ENCODE data around the gene STK32A.
"Not testable (repeated sequence)": the region's sequence is repeated elsewhere in the genome, so short reads cannot be mapped to it uniquely, and the experiment has no call there.

Gene STK32A

DNA sequence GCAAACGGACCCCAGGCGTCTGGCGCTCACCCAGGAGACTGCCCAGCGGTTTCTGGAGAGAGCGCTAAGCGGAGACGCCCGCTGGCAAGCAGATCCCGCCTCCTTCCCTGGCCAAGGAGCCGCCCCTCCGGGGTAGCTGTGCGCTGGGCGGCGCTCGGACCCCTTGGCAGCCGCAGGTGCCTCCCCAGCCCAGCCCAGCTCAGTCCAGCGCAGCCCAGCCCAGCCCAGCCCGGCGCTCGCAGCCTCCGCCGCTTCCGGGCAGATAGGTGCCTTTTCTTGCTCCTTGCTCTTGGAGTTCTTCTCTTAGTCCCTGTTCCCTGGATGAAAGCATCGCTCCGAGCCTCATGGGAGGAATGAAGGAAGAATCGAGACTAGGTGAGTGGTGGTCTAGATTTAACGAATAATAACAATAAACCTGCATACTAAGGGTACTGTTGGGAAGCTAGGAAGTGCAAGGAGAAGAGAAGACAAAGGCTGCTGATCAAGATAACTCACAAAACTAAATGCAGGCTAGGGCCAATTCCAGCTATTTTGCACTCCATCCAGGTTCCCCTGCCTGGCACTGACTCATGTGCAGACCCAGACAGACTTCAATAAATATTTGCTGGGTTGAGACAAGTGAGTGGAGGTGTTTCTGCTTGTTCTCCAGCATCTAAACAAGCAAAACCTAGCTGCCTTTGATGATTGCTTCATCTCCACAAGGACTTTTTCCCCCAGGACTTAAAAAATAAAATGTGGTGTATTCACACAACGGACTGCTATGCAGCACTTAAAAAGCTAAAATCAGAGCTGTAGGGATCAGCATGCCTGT lies at the start of gene STK32A:
TSS of gene STK32A (plus strand) at position 202 of the 811 bp plus-strand sequence. CDS start 4,609 bp downstream, outside the sequence.
- DNase-seq = no peak

DNA sequence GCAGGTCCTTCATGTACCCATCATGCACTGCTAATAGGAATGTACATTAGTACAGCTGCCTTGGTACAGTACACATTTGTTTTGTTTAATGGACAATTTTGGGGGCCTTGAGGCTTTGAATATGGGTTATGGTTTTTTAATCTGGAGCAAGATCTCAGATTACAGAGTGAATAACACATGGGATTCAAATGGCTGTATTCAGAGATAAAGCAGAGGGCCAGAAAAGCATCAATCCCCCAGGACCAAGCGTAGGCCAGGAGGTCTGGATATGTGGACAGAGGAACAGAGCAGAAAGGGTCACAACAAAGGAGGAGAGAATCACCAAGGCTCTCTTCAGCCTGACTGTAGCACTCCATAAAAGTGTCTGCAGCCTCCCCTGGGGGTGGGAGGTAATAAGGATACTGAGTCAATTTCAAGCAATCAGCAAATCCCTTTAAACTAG lies 47.7 kb upstream of the STK32A start:
- no peak for DNase-seq

DNA sequence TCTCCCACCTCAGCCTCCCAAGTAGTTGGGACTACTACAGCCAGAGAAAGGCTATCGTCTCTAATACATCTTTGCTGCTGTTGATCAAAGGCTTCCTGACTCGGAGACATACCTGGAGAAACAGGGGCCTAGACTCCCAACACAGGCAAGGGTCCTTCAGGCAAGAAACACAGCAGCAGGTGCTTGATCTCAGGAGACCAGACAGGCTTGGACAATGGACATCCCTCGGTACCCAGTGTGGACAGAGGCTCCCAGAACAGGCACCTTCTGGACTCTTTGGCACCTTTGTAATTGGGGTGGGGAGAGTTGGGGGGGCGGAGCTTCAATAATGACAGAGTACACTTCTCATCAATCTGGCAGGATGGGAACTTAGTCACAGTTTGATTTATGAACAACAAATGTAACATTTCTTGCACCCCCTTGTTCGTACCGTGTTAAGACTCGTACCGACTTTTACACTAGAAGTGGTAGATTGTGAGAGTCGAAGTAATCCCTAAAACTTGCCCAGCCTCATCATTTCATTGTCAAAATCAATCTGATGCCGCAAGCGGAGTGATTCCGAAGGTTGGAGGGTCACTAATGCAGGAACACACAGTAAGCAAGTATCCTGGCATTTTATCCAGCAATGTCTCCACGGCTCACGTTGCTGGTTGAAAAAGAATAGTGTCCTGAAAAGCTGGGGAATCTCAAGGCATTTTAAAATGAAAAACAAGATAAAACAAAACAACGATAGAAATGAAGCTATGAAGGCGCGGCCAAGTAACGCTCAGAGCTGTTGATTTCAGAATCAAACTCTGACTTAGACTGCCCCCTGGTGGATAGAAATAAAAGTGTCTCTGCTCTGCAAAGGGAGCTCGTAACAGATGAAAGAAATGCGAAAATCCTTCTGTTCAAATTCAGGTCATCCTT lies 46.4 kb upstream of the STK32A start:
- DNase-seq = peak; percentile 49

DNA sequence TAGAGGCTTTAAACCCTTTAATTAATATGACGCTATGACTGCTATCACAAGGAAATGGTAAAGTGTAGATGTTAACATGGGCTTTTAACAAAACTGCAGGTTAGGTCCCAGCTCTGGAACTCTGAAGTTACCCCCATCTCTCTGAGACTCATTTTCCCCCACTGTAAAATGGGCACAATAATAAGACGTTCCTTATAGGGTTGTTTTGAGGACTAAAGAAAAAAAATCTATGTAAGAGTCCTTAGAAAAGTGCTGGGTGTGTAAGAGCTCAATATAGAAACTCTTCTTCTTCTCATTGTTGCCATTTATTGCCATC lies 45.8 kb upstream of the STK32A start:
- DNase-seq = no peak

DNA sequence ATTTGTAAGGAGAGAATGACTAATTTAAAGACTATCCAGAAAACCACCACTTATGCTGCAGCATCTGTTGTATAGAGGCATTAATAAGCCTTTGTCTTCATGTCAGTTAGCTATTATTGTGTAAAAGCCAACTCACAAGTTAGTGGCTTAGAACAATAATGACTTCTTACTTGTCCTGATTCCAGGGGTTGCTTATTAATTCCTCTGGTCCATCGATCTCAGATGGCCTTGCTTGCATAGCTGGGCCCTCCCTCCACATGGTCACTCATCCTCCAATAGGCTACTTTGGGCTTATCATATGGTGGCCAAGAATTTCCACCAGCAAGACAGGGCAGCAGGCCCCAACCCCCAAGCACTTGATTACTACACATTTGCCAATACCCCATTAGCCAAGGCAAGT lies 44.5 kb upstream of the STK32A start:
- DNase-seq = no peak

DNA sequence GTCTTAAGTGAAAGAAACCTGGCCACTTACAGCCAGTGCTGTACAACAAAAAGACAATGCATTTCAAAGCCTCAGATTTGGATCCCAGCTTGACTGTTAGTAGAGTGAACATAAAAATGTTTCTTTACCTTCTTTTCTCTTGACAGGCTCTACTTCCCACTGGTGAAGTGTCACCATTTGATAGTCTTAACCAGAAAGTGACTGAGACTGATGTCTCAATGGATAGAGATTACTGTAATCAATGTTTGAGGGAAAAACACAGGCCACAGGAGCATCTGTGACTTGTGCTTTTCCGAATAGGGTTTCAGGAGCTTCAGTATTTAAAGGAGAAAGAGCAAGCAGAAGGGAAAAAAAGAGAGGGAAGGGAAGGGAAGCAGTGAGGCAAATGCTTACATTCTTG lies 41.7 kb upstream of the STK32A start:
- DNase-seq = no peak

DNA sequence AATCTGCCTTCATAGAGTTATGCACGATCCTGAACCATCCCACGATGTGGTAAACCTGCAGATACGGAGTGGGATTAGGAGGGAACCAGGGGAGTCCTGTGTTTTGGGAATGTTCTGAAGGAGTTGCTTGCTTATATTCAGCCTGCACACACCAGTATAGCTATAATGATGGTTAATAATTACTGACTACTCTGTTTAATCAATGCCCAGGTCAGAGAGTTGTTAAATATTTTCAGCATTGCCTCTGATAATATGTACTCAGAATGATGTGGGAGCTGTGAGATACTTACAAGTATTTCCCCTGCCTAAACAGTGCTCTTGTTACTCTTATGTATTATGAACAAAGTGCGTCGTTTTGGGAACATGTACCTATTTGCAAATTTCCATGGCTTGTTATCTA lies 34.8 kb upstream of the STK32A start:
- no peak for DNase-seq

DNA sequence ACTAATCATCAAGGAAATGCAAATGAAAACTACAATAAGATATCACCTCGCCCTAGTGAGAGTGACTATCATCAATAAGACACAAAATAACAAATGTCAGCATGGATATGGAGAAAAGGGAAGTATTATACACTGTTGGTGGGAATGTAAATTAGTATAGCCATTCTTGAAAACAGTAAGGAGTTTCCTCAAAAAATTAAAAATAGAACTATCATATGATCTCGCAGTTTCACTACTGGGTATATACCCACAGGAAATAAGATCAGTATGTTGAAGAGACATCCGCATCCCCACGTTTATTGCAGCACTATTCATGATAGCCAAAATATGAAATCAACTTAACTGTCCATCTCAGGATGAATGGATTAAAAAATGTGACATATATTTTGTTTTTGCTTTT lies 31.6 kb upstream of the STK32A start:
- no peak for DNase-seq

DNA sequence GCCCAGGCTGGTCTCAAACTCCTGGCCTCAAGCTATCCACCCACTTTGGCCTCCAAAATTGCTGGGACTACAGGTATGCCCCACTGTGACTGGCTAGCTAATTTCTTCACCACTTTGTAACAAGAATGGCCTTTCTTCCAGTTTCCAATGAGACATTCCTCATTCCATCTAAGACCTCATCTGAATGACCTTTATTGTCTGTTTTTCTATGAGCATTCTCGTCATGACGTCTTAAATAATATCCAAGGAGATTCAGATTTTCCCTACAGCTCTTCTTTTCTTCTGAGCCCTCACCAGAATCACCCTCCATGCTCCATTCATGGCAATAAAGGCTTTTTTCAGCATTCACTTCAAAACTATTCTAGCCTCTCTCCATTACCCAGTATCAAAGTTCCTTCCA lies 30.2 kb upstream of the STK32A start:
- no peak for DNase-seq

DNA sequence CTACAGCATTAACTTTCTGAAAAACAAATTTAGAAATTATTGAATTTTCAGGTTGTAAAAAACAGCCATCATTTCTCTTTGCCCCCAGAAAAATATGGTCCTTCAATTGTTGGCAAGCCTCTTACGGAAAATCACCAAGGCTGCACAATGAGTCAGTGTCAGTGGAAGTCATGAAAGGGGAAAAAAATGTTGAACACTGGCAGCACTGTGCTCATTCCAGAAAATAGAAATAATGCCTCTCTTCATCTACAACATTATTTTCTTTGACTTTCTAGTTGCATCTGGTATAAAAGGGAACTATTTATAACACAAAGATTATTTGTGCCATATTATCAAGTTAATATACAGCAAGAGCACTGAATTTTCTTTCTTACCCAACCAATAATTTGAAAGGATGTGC lies 26.7 kb upstream of the STK32A start:
- no peak for DNase-seq

DNA sequence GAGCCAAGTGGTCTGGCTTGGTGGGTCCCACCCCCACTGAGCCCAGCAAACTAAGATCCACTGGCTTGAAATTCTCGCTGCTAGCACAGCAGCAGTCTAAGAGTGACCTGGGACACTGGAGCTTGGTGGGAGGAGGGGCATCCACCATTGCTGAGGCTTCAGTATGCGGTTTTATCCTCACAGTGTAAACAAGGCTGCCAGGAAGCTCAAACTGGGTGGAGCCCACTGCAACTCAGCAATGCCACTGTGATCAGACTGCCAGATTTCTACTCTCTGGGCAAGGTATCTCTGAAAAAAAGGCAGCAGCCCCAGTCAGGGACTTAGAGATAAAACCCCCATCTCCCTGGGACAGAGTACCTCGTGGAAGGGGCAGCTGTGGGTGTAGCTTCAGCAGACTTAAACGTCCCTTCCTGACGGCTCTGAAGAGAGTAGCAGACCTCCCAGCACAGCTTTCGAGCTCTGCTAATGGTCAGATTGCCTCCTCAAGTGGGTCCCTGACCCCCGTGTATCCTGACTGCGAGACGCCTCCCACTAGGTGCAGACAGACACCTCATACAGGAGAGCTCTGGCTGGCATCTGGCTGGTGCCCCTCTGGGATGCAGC lies 18.2 kb upstream of the STK32A start:
- DNase-seq = peak; percentile 12

DNA sequence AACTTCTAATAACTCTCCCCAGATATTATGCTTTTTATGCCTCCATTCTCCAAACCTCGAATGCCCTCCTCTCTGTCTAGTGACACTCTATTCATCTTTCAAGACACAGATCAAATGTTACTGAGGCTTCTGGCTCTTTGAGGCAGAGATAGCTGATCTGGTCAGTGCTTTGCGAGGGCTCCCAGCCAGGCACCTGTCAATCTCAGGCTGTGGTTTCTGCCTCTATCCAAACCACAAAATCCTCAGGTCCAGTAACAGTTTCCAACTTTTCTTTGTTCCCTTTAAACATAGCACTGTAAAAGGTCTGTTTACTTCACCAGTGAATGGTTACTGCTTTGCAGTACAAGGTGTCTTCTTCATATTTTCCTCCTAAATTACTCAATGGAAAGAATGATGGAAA lies 11.5 kb upstream of the STK32A start:
- no peak for DNase-seq

DNA sequence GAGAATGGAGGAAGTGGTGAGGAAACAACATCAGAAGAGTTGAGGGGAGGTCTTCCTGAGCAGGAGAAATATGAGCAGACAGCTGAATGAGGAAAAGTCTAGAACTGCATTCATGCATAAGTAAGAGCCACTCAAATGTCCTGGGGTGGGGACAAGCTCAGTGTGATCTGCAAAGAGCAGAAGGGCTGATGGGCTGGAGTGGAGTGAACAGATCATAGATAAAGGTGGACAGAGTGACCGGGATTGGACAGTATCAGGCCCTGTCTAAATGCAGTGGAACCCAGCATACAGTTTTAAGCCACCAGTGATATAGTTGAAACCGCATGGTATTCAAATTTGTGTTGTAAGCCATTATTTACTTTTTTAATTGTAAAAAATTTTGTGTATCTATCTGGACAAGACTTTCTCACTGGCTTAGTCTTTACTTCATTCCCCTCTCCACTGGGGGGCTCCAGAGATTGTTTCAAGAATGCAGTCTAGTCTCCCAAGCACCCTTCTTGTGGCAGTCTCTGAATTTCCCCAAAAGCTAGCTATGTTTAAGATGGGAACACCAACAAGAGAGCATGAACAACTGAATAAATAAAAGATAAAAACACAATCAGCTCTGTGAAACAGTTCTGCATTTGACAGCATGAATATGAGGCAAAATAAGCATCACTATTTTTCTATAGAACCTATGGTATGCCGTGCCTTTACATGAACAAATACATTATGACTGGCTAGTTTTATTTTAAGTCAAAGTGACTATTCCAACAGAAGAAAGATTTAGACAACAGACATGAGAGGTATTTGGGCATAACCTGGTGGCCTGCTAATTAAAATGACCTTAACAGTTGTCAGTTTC lies 10.7 kb upstream of the STK32A start:
- no peak for DNase-seq

DNA sequence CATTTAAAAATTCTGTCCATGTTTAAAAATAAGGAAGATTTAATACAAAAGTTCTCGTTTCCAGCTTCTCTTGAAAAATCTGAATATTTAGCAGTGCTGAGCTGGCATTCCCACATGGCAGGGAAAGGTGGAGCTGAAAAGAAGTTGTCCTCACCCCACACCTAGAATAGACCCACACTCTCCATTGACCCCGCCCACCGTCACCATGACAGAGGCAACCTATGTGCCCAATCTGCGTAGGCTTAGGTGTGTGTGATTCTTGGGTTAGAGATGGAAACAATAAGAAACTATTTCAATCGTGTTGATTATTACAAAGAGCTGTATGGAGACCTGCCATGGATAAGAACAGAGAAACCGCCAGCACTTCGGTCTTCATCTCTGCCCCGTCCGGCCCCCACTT lies 8.9 kb upstream of the STK32A start:
- no peak for DNase-seq

DNA sequence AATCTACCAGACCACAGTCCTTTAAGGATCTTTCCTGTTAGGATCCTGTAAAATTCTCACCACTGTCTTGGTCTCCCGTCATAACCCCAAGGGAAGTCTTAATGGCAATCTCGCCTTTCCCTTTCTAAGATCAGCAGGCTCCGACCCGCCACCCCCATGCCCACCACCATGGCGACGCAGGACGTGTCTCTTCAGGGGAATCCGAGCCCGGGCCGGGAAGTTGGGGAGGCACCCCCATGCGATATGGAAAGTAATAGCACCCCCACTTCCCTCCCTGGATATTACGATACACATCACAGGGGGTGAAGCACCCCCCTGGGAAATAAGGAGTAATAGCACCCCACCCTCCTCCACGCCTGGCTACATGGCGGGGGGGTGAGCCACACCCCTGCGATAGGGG lies 8.3 kb upstream of the STK32A start:
- no peak for DNase-seq

DNA sequence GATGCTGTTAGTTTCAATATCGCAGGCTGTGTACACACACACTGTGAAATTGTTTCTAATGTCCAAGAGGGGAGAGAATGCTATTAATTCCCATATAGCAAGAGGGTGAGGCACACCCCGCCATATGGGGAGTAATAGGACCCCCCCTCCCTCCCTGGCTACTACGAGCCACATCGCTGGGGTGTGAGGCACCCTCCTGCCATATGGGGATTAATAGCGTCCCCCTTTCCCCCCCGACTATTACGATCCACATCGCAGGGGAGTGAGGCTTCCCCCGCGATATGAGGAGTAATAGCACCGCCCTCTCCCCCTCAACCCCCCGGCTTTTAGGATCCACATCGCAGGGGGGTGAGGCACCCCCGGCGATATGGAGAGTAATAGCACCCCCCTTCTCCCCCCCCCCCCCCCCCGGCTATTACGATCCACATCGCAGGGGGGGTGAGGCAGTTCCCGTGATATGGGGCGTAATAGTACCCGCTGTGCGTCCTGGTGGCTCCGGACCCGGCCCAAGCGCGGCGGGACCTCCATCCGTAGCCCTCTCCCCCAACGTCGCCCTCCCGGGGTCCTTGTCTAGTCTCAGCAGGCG lies 494 bp upstream of the STK32A start:
- no peak for DNase-seq

DNA sequence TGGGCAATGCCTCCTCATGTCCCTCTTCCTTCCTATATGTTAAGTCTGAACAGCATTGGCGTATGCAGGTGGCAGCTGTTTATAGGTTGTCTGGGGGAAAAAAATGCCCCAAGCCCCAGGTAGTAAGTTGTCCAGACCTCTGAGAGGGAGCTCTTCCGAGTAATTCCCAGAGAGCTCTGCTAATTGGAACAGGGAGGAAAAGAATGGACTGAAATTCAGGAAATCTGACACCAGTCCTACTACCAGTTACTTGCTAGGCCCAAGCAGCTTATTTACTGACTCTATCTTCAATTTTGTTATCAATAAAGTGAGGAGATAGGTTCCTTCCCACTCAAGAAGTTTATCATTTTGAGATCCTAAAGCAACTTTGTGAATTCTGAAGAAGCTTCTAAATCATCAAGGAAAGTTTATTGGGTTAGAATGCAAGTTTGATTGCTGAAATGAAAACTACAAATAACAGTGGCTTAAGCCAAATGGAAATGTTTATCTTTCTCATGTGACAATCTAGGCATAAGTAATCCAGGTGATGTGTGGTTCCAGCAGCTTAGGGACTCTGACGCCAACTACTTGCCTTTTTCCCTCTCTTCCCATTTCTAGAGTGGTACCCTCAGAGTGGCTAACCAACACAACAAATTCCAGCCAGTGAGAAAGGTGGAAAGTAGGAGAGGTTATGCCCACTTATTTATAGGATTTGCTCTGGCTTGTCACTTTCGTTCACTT lies 5.6 kb downstream of the STK32A start:
- DNase-seq = no peak

DNA sequence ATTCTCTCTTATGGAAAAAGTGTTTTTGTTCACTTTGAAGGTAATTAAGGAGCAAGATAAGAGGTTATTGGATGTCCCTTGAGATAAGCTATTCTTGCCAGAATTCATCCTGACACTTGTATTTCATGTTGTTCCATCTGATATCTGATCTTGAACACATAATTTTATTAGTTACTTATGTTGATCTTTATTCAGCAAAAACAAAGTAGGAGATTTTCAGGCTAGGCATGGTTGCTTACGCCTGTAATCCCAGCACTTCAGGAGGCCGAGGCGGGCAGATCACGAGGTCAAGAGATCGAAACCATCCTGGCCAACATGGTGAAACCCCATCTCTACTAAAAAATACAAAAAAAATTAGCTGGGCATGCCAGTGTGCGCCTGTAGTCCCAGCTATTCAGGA lies 8.4 kb downstream of the STK32A start:
- not testable (repeated sequence) for DNase-seq

DNA sequence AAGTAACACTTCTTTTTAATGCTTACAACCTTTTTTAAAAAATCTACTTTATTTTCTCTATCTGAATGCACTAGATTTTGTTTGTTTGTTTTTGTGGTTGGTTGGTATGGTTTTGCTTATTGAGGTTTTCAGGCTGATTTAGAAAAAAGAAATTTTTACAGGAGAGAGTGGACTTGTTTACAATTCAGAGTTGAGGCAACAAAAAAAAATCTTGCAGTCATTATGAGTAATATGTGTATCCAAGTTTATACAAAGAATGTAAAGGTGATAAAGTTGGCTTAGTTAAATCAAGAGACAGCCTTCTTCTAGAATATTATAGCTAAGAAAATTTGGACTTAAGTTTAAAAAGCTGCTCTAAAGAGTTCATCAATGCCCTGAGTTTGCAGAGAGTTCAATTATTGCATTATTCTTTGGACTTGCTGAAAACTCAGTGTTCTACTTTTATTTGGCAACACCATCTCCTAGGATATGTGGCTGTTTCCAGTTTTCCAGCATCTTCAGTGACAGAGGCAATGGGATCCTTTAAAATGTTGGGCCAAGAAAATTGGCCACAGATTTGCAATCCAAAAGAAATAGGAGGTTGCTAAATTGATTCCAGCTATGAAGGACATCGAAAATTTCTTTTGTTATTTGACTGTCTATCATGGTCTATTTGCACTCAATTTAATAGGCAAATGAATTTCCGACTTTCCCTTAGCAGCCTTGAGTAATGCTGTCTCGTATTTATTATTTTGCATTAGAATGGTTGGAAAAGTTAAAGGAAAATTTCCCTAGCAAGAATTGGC lies 10.7 kb downstream of the STK32A start:
- DNase-seq = no peak

DNA sequence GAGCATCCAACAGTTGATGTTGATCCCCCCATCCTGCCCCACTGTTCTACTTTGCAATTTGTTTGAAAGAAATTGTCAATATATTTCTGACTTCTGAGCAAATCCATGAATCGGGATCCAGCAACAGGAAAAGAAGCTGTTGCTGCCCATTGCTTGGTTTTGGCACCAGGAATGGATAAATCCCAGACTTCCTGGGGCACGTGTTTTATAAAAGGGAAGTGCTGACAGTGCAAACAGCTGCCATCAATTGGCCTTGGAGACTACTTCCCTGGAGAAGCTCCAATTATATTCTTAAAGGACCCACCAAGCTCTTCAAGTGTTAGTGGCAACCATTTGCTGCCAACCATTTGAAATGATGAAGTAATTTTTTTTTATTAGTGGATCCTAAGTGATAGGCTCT lies 13.7 kb downstream of the STK32A start:
- no peak for DNase-seq

DNA sequence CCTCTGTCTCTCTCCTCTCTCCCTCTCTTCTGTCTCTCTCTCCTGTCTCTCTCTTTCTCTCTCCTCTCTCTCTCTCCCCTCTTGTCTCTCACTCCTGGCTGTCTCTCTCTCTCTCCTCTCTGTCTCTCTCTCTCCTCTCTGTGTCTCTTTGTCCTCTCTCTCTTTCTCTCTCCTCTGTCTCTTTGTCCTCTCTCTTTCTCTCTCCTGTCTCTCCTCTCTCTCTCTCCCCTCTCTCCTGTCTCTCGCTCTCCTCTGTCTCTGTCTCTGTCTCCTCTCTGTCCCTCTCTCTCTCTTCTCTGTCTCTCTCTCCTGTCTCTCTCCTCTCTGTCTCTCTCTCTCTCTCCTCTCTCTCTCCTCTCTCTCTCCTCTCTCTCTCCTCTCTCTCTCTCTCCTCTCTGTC lies 25.0 kb downstream of the STK32A start:
- no peak for DNase-seq
